Measurements from ENCODE around the gene NBPF11. TPM values are rescaled to one million over a fixed set of nuclear protein-coding genes. Genes with fewer than 3 reads are reported as not detected.
"Not testable (repeated sequence)": the region's sequence is repeated elsewhere in the genome, so short reads cannot be mapped to it uniquely, and the experiment has no call there.

NBPF11 gene
- total RNA-seq, 1 donor from 2014 or later, result 3.4 TPM

- ATAC-seq; DNase-seq (ENCODE audit: missing footprints); intact Hi-C loops (cut with DNase I): not testable (repeated sequence)
Measured at GRCh38 chr1:148155494-148156275, 3.6 kb upstream of the NBPF11 start.

DNA sequence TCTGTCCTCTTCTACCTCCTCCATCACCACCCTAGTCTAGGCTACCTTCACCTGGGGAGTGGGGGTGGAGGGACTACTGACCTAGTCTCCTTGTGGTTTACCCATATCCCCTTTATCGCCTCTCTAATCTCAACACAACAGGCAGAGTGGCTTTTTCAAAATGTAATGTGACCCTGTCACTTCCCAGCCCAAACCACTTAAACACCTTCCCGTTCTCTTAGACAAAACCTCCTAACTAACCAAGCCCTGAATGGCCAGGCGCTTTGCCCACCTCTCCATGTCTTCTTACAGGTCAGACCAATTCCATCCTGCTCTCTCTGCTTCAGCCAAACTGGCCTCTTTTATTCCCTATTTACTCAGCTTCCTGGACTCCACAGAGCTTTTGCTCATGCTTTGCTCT lies 714 bp upstream of the NBPF11 start:
- ATAC-seq; intact Hi-C loops (cut with DNase I); DNase-seq (ENCODE audit: missing footprints): not testable (repeated sequence)

DNA sequence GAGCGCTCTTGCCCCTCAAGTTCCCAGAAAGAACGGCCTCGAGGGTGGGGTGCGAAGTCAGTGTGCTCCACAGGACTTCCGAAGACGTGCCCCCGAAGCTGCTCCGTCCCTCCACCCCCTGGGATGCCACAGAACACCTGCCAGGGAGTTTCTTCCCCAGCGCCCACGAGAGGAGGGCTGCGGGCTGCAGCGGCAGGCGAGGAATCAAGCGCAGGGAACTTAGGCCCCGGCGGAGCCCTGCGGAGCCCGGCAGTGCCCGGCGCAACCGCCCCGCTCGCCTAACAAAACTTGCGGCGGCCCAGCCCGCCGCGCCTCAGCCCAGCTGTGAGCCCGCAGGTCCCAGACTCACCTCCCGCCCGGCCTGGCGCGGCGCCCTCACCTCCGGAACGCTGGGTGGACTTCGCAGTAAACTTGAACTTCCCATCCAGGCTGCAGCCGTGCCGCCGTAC lies 686 bp downstream of the NBPF11 start:
- DNase-seq (ENCODE audit: missing footprints), result peak; percentile 71
- intact Hi-C loops (cut with DNase I), result not testable (repeated sequence)
- peak; percentile 68 for ATAC-seq

- ATAC-seq, result not testable (repeated sequence)
Measured at GRCh38 chr1:148150945-148151344, 1.1 kb downstream of the NBPF11 start.

GRCh38 chr1:148150014-148150413 lies 2.1 kb downstream of the NBPF11 start:
- ATAC-seq; DNase-seq (ENCODE audit: missing footprints); intact Hi-C loops (cut with DNase I): not testable (repeated sequence)

More at GRCh38 chr1:148150945-148151344, 1.1 kb downstream of the NBPF11 start:
- DNase-seq (ENCODE audit: missing footprints); intact Hi-C loops (cut with DNase I): not testable (repeated sequence)

GRCh38 chr1:148149050-148149815 lies 2.8 kb downstream of the NBPF11 start:
- DNase-seq (ENCODE audit: missing footprints); ATAC-seq; intact Hi-C loops (cut with DNase I): not testable (repeated sequence)

DNA sequence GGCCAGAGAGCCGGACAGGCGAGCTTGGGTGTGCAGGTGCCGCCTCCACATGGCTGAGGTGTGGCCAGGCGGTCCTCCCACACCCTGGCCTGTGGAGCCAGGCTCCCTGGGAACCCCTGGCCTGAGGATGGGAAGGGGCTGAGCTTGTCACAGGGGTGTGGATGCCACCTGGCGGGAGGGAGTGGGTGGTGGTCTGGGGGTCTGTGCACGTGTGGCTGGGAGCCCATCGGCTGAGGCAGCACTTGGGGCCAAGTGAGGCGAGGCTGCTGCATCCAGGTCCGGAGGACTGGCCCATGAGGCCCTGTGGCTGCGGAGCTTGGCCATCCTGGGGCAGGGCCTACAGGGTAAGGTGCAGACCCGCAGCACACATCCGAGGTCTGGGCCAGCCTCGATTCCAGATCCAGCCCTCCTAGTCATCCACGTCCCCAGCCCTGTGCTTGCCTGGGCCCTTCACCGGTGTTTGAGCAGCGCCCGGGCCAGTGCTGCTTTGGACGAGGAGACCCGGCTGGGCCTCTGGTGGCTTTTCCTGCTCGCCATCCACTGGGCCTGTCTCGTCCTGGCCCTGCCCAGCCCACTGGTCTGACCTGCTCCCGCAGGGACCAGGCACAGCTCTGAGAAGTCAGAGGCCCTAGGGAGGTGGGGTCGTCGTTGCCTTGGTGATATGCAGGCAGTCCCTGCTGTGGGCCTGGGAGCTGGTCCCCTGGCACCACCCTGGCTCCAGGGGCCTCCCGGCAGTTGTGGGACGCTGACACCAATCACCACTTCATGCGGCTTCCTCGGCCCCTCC lies 4.8 kb downstream of the NBPF11 start:
- intact Hi-C loops (cut with DNase I); ATAC-seq; DNase-seq (ENCODE audit: missing footprints): not testable (repeated sequence)

DNA sequence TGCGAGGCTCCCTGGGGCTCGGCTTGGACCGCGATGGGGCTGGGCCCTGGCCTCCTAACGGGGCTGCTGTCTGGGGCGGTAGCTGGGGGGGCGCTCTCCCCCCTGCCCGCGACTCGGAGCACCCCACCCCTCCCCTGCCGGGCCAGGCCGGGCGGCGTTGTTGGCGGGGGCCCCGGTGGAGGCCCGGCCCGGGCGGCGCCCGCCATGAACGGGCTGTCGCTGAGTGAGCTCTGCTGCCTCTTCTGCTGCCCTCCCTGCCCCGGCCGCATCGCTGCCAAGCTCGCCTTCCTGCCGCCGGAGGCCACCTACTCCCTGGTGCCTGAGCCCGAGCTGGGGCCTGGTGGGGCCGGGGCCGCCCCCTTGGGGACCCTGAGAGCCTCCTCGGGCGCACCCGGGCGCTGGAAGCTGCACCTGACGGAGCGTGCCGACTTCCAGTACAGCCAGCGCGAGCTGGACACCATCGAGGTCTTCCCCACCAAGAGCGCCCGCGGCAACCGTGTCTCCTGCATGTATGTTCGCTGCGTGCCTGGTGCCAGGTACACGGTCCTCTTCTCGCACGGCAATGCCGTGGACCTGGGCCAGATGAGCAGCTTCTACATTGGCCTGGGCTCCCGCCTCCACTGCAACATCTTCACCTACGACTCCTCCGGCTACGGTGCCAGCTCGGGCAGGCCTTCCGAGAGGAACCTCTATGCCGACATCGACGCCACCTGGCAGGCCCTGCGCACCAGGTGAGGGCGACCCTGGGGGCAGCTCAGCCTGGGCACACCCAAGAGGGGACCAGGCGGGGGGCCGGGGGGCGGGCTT lies 5.7 kb downstream of the NBPF11 start:
- ATAC-seq; intact Hi-C loops (cut with DNase I): not testable (repeated sequence)
- peak; percentile 66 for DNase-seq (ENCODE audit: missing footprints)

- DNase-seq (ENCODE audit: missing footprints); ATAC-seq: not testable (repeated sequence)
Measured at GRCh38 chr1:148143223-148143622, 8.9 kb downstream of the NBPF11 start.

DNA sequence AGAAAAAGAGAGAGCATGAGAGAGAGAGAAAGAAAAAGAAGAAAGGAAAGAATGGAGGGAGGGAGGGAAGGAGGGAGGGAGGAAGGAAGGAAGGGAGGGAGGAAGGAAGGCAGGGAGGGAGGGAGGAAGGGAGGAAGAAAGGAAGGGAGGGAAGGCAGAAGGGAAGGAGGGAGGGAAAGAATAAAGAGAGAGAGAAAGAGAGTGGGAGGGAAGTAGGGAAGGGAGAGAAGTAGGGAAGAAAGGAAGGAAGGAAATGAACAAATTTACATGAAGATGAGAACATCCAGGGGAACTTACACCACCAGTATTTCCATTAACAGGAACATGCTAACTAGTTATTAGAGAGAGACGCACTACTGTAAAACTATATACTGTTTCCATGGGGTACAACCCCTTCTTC lies 10.1 kb downstream of the NBPF11 start:
- DNase-seq (ENCODE audit: missing footprints); intact Hi-C loops (cut with DNase I); ATAC-seq: not testable (repeated sequence)

More at GRCh38 chr1:148143223-148143622, 8.9 kb downstream of the NBPF11 start:
- intact Hi-C loops (cut with DNase I), result not testable (repeated sequence)

DNA sequence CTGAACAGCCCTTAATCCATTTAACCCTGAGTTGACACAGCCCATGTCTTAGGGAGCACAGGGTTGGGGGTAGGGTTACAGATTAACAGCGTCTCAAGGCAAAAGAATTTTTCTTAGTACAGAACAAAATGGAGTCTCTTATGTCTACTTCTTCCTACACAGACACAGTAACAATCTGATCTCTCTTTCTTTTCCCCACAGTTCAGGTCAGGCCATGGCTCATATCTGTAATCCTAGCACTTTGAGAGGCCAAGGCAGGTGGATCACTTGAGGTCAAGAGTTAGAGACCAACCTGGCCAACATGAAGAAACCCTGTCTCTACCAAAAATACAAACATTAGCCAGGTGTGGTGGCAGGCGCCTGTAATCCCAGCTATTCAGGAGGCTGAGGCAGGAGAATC lies 13.5 kb downstream of the NBPF11 start:
- DNase-seq (ENCODE audit: missing footprints); ATAC-seq; intact Hi-C loops (cut with DNase I): not testable (repeated sequence)

DNA sequence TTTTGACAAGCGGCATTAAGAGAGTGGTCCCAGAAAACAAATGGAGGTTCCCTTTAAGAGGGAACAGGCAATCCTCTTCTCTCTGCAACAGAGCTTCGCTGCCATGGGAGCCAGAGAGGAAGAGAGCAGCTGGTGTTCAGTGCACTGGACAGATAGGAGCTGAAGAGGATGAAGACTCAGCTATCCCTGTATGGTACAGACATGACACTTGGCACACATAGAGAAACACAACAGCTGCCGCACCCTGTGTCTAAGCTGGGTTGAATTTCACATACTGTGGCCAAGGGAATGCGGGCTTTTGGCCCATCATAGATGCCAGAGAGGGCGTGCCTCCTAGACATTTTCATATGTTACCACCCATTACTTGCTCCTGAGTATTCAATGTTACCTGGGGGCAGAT lies 29.7 kb downstream of the NBPF11 start:
- intact Hi-C loops (cut with DNase I); DNase-seq (ENCODE audit: missing footprints): not testable (repeated sequence)

DNA sequence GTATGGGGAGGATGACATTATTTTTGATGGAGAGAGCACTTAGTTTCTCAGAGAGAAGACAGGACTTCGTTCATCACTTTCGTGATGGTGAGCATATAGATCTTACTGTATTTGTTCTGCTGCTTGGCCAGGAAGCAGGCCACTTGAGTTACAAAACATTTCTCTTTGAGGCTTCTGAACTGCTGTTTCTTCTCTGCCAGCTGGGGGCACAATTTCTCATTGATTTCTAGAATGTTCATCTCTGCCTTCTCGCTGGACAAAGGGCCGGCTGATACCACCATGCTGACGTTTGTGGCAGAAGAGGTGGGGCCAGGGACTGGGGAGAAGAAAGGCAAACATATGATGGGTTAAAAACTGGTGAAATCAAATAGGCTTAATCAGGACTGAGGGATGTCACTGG lies 31.7 kb downstream of the NBPF11 start:
- ATAC-seq; intact Hi-C loops (cut with DNase I); DNase-seq (ENCODE audit: missing footprints): not testable (repeated sequence)

More for the DNA sequence above, 29.7 kb downstream of the NBPF11 start:
- ATAC-seq, result not testable (repeated sequence)

DNA sequence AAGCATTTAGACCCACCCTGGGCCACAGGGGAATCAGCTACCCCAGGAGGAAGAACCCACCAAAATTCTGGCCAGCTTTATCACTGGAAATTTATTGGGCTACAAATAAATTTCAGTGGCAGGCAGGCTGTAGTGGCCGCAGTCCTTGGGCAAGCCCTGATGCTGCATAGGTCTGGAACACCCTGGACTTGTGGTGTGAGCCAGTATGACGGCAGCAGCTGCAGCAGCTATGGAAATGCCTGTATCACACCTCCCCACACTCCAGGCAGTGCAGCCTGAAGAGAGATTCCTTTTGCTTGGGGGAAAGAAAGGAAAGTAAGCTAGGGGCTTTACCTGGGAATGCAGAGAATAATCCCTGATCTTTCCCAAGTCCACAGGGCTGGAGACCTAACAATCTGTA lies 56.3 kb downstream of the NBPF11 start:
- not testable (repeated sequence) for ATAC-seq

DNA sequence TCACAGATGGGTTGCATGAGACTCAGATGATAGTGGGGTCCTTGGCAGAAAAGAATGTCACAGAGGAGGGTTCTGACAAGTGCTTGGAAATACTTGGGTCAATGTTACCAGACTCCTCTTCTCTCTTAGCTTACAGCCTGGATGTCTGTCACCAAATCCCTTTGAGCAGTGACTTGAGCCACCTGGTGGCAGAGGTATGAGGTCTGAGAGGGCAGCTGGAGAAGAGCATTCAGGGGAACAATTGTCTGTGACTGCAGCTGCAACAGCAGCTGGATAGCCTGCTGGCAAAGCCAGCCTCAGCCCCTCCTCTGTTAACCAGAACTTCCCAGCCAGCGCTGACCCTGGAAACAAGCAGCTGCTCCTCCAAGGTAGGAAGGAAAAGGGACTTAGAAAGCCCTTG lies 65.9 kb downstream of the NBPF11 start:
- ATAC-seq; DNase-seq (ENCODE audit: missing footprints); intact Hi-C loops (cut with DNase I): not testable (repeated sequence)

More for the DNA sequence above, 56.3 kb downstream of the NBPF11 start:
- intact Hi-C loops (cut with DNase I); DNase-seq (ENCODE audit: missing footprints): not testable (repeated sequence)

- intact Hi-C loops (cut with DNase I); DNase-seq (ENCODE audit: missing footprints): not testable (repeated sequence)
- peak; percentile 69 for ATAC-seq
Measured at GRCh38 chr1:148081205-148081604, 70.9 kb downstream of the NBPF11 start.

DNA sequence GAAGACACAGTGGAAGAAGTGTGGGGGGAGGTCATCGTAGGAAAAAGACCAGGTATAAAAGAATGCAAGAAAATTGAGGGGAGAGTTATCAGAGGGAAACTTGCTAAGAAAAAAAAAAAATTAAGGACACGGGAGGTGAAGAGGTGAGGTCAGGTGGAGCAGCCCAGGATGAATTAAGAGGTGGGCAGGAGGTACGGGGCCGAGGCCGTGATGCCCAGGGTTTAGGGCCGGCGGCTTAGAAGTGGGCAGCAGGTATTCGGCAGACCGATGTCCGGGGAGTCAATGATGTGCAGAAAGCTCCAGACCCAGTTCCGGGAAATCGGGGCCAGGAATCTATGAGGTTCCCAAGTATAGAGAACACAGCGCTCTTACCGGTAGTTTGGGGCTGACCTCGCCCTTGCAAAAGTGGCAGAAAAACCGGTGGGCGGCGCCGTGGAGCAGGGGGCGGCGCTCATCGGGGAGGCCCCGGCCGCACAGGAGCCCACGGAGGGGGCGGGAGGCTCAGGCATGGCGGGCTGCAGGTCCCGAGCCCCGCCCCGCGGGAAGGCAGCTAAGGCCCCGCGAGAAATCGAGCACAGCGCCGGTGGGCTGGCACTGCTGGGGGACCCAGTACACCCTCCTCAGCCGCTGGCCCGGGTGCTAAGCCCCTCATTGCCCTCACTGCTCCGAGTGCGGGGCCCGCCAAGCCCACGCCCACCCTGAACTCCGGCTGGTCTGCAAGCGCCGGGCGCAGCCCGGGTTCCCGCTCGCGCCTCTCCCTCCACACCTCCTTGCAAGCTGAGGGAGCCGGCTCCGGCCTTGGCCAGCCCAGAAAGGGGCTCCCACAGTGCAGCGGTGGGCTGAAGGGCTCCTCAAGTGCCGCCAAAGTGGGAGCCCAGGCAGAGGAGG lies 73.2 kb downstream of the NBPF11 start:
- DNase-seq (ENCODE audit: missing footprints); intact Hi-C loops (cut with DNase I): not testable (repeated sequence)
- ATAC-seq, result peak; percentile 73

All from Right ventricle myocardium inferior (tissue), 1 donor.